ENCODE results near the gene MRI1.
A peak's percentile ranks its signal among the peaks of the same experiment; 100 is the strongest.

MRI1 gene

DNA sequence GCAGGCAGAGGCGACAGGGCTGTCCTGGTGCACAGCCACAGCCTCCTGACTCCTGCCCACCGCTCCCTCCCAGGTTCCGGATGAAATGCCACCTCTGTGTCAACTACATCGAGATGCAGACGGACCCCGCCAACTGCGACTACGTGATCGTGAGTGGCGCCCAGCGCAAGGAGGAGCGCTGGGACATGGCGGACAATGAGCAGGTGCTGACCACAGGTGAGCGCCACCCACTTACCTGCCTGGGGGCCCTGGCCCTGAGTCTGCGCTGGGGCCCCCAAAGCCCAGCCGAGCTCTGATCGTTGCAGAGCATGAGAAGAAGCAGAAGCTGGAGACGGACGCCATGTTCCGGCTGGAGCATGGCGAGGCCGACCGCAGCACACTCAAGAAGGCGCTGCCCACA, 5.5 kb upstream of the MRI1 start:
- CTCF ChIA-PET: no interaction called here
- Histone ChIP-seq H3K9me3 (ENCODE audit: control insufficient read depth, insufficient read depth, low read depth, low read length) (no peaks in the 10 kb centered on the region), H3K4me3 (ENCODE audit: low read depth, low read length) (no peak overlapping the region), H3K36me3 (ENCODE audit: control insufficient read depth in 2 of 2, insufficient read depth in 1 of 2, low read length in 2 of 2) (peaks cover 45 to 84% of the 10 kb centered on the region in 2 experiments), H3K27ac (ENCODE audit: extremely low read depth, low read depth, low read length) (no peak overlapping the region), H3K4me1 (ENCODE audit: control insufficient read depth, insufficient read depth, low read length) (no peaks in the 10 kb centered on the region)
- POLR2A ChIA-PET: no interaction called here
- no peak for TF ChIP-seq ZNF623 (tag by site-specific recombination; IDR thresholded peaks at IDR 0.05)
- no peak for TF ChIP-seq ZNF19 (tag by site-specific recombination; IDR thresholded peaks at IDR 0.05; ENCODE audit: low read depth)
- TF ChIP-seq BCL11B (tag by site-specific recombination; IDR thresholded peaks at IDR 0.05; ENCODE audit: low read depth): no peak
- no peak for TF ChIP-seq ZNF132 (tag by site-specific recombination; IDR thresholded peaks at IDR 0.05; ENCODE audit: borderline replicate concordance)
- TF ChIP-seq HOXD13 (CRISPR knock-in tag; IDR thresholded peaks at IDR 0.05; ENCODE audit: borderline replicate concordance): no peak
- TF ChIP-seq SCRT1 (tag by site-specific recombination; IDR thresholded peaks at IDR 0.05; ENCODE audit: borderline replicate concordance): no peak
- 0 out of 2 replicates have a peak, but pooled peaks have one; percentile 44 for TF ChIP-seq ZNF600 (tag by site-specific recombination; IDR thresholded peaks at IDR 0.05)
- no peak for TF ChIP-seq ZNF521 (tag by site-specific recombination; IDR thresholded peaks at IDR 0.05)
- TF ChIP-seq ZNF121 (tag by site-specific recombination; IDR thresholded peaks at IDR 0.05): no peak
- peak; percentile 27; the same call in 1 of the 2 replicates for TF ChIP-seq ZEB2 (tag by site-specific recombination; IDR thresholded peaks at IDR 0.05)

DNA sequence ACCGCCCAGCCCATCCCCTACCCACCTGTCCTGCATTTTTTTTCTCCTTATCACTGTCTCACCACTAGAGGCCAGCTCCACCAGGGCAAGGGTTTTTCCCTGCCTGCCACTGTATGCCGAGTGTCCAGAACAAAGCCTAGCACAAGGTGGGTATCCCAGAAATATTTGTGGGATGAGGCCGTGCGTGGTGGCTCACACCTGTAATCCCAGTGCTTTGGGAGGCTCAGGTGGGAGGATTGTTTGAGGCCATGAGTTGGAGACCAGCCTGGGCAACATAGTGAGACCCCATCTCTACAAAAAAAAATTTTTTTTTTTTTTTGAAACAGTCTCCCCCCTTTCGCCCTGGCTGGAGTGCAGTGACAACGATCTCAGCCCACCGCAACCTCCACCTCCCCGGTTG, 2.9 kb upstream of the MRI1 start:
- ChIA-PET CTCF (interaction anchor here (0.6 kb wide), 1 partner anchor 15 kb away, joined by 3 read pairs; no protein-coding TSS in a partner anchor), POLR2A (interaction anchor here (1.5 kb wide), 1 partner anchor 14 kb away, joined by 6 read pairs; a partner anchor contains a TSS)
- no peak overlapping the region for H3K4me3 ChIP-seq (ENCODE audit: low read depth, low read length)
- TF ChIP-seq ZNF654 (tag by site-specific recombination; IDR thresholded peaks at IDR 0.05; ENCODE audit: low read depth) (no peak), ZNF121 (tag by site-specific recombination; IDR thresholded peaks at IDR 0.05) (peak; percentile 92)
- no peak overlapping the region for H3K27ac ChIP-seq (ENCODE audit: extremely low read depth, low read depth, low read length)
- H3K9me3 ChIP-seq (ENCODE audit: control insufficient read depth, insufficient read depth, low read depth, low read length): no peaks in the 10 kb centered on the region
- H3K36me3 ChIP-seq (ENCODE audit: control insufficient read depth in 2 of 2, insufficient read depth in 1 of 2, low read length in 2 of 2): peaks cover 30 to 71% of the 10 kb centered on the region in 2 experiments; a peak in 2 of 3 replicates
- no peaks in the 10 kb centered on the region for H3K4me1 ChIP-seq (ENCODE audit: control insufficient read depth, insufficient read depth, low read length)

DNA sequence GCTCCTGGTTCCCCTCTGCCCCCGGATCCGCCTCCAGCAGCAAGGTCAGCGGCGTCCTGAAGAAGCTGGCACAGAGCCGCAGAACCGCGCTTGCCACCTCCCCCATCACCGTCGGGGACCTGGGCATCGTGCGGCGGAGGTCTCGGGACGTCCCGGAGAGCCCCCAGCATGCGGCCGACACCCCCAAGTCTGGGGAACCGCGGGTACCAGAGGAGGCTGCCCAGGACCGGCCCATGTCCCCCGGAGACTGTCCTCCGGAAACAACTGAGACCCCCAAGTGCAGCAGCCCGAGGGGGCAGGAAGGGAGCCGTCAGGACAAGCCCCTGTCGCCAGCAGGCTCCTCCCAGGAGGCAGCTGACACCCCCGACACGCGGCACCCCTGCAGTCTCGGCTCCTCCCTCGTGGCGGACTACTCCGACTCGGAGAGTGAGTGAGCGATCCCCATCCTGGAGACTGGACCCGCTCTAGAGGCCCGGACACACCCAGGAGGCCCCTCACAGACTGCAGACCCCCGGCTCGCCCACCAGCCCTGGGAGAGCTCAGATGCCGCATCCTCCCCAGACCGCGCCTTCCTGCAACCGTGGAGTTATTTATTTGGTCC, 1.6 kb upstream of the MRI1 start:
- Histone ChIP-seq H3K27ac (ENCODE audit: extremely low read depth, low read depth, low read length) (no peak overlapping the region), H3K4me3 (ENCODE audit: low read depth, low read length) (no peak overlapping the region), H3K4me1 (ENCODE audit: control insufficient read depth, insufficient read depth, low read length) (no peaks in the 10 kb centered on the region), H3K9me3 (ENCODE audit: control insufficient read depth, insufficient read depth, low read depth, low read length) (no peaks in the 10 kb centered on the region), H3K36me3 (ENCODE audit: control insufficient read depth in 2 of 2, insufficient read depth in 1 of 2, low read length in 2 of 2) (peaks cover 25 to 63% of the 10 kb centered on the region in 2 experiments; a peak in 2 of 3 replicates)
- no peak for TF ChIP-seq ZBTB1 (tag by site-specific recombination; IDR thresholded peaks at IDR 0.05)
- TF ChIP-seq GLIS2 (tag by site-specific recombination; IDR thresholded peaks at IDR 0.05): 0 out of 2 replicates have a peak, but pooled peaks have one; percentile 28
- ChIA-PET CTCF (no interaction called here), POLR2A (interaction anchor here (0.6 to 1.5 kb wide), 2 partner anchors 15 to 829 kb away, joined by 4 to 6 read pairs; partner anchors contain the start of gene FARSA)

DNA sequence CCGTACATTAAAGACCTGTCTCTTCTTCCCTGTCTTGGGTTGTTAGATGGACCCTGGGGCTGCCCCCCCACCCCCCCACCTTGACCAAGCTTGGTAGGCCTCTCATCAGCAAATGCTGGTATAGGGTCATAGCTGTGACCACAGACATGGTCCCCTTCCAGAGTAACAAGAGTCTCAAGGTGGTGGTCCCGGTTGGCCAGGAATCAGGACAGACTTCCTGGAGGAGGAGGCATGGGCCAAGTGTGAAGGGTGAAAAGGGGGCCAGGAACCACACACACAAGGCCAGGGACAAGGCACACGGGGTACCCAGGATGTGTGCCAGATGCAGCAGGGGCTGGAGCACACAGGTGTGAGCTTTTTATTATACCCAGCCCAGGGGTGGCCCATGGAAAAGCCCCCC, 1.1 kb upstream of the MRI1 start:
- Histone ChIP-seq H3K27ac (ENCODE audit: extremely low read depth, low read depth, low read length) (no peak overlapping the region), H3K4me1 (ENCODE audit: control insufficient read depth, insufficient read depth, low read length) (no peaks in the 10 kb centered on the region), H3K36me3 (ENCODE audit: control insufficient read depth in 2 of 2, insufficient read depth in 1 of 2, low read length in 2 of 2) (peaks cover 25 to 63% of the 10 kb centered on the region in 2 experiments; a peak in 2 of 3 replicates), H3K9me3 (ENCODE audit: control insufficient read depth, insufficient read depth, low read depth, low read length) (no peaks in the 10 kb centered on the region), H3K4me3 (ENCODE audit: low read depth, low read length) (no peak overlapping the region)
- no peak for TF ChIP-seq ZNF404 (tag by site-specific recombination; IDR thresholded peaks at IDR 0.05)
- no peak for TF ChIP-seq SETDB1 (IDR thresholded peaks at IDR 0.05; ENCODE audit: insufficient read length, low read length)
- no peak for TF ChIP-seq ZNF37A (tag by site-specific recombination; IDR thresholded peaks at IDR 0.05)
- TF ChIP-seq ZNF16 (tag by site-specific recombination; IDR thresholded peaks at IDR 0.05; ENCODE audit: low read depth): no peak
- TF ChIP-seq ZNF248 (tag by site-specific recombination; IDR thresholded peaks at IDR 0.05): no peak
- TF ChIP-seq, protein P1, sequence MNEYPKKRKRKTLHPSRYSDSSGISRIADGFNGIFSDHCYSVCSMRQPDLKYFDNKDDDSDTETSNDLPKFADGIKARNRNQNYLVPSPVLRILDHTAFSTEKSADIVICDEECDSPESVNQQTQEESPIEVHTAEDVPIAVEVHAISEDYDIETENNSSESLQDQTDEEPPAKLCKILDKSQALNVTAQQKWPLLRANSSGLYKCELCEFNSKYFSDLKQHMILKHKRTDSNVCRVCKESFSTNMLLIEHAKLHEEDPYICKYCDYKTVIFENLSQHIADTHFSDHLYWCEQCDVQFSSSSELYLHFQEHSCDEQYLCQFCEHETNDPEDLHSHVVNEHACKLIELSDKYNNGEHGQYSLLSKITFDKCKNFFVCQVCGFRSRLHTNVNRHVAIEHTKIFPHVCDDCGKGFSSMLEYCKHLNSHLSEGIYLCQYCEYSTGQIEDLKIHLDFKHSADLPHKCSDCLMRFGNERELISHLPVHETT (tag by site-specific recombination; IDR thresholded peaks at IDR 0.05): no peak
- POLR2A ChIA-PET: interaction anchor here (0.5 to 1.5 kb wide), 3 partner anchors 14 to 961 kb away, joined by 3 to 4 read pairs (median 4); partner anchors contain the start of genes FARSA and THSD8
- CTCF ChIA-PET: no interaction called here
